Stimulated activated memory B cell treated with anti-CD40 and anti-IgM and Interleukin-4, amounts not matched to agents 10 μg/mL and 1 μg/mL and 100 μg/mL, for 72 hours (primary cell): ENCODE measurements around the gene PRIMA1.
A peak's percentile ranks its signal among the peaks of the same experiment; 100 is the strongest.

Experiments used
- ATAC-seq: fragments of 150-1000 bp; cut with Tn5 transposase; 2 replicates; pipeline ENCODE4 v1.10.0; 2021
- H3K27ac Mint-ChIP-seq: one replicate; pipeline ENCODE4 v1.8.0; 2022; ENCODE audit warnings: mild to moderate bottlenecking, mixed read lengths
- H3K27me3 Mint-ChIP-seq: one replicate; pipeline ENCODE4 v1.8.0; 2022; ENCODE audit warnings: mixed read lengths
- H3K36me3 Mint-ChIP-seq: one replicate; pipeline ENCODE4 v1.8.0; 2022; ENCODE audit warnings: mixed read lengths
- H3K4me1 Mint-ChIP-seq: one replicate; pipeline ENCODE4 v1.8.0; 2022; ENCODE audit warnings: mixed read lengths
- H3K4me3 Mint-ChIP-seq: one replicate; pipeline ENCODE4 v1.8.0; 2022; ENCODE audit warnings: mild to moderate bottlenecking, moderate library complexity, mixed read lengths
- H3K9me3 Mint-ChIP-seq: one replicate; pipeline ENCODE4 v1.8.0; 2022; ENCODE audit warnings: mixed read lengths

The PRIMA1 gene

GRCh38 chr14:93716746-93717667 lies 71.3 kb downstream of the PRIMA1 start:
- ATAC-seq = no peak
- H3K36me3 Mint-ChIP-seq = no peaks in the 10 kb centered on the region
- H3K27ac Mint-ChIP-seq = no peak overlapping the region
- H3K4me1 Mint-ChIP-seq = no peaks in the 10 kb centered on the region
- peaks cover 27% of the 10 kb centered on the region for H3K27me3 Mint-ChIP-seq
- no peak overlapping the region for H3K4me3 Mint-ChIP-seq
- H3K9me3 Mint-ChIP-seq = peaks cover 3% of the 10 kb centered on the region

DNA sequence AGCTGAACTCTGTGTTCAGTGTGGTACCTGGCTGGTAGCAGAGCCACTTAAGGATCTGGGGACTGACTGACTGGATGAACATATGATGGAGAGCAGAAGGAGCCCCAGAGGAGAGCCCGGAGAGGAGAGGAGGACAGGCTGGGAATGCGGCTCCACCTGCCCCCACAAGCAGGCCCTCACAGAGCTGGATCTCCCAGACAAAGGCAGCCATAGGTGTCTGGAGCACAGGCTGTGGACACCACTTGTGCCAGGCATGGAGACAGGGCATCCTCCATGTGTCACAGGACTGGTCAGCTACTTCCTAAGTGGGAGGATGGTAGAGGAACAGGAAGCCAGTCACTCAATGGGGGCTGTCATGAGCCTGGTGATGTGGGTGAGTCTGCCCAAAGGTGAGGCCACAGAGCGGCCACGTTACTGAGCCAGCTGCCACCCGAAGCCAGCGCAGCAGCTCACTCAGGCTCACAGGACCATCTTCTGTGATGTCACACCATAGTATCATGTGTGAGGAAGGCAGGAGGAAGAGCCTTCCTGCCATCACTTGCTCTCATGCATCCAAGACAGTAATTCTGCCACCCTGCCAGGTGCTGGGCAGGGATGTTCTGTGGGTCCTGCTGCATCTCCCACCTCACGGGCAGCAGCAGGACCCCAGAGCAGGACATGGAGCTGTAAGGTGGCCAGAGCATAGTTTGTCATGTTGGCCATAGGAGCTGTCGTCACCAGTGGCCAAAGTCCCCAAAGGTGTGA lies 72.1 kb downstream of the PRIMA1 start:
- no peak overlapping the region for H3K27ac Mint-ChIP-seq
- no peaks in the 10 kb centered on the region for H3K9me3 Mint-ChIP-seq
- H3K36me3 Mint-ChIP-seq = no peaks in the 10 kb centered on the region
- peaks cover 27% of the 10 kb centered on the region for H3K27me3 Mint-ChIP-seq
- H3K4me1 Mint-ChIP-seq = no peaks in the 10 kb centered on the region
- H3K4me3 Mint-ChIP-seq = no peak overlapping the region
- ATAC-seq = no peak

- H3K36me3 Mint-ChIP-seq = no peaks in the 10 kb centered on the region
- H3K27me3 Mint-ChIP-seq = peaks cover 27% of the 10 kb centered on the region
- no peaks in the 10 kb centered on the region for H3K4me1 Mint-ChIP-seq
- peak; percentile 4 for ATAC-seq
- H3K27ac Mint-ChIP-seq = no peak overlapping the region
- H3K4me3 Mint-ChIP-seq = no peak overlapping the region
- H3K9me3 Mint-ChIP-seq = no peaks in the 10 kb centered on the region
Observed at GRCh38 chr14:93715279-93715927, 72.9 kb downstream of the PRIMA1 start.

DNA sequence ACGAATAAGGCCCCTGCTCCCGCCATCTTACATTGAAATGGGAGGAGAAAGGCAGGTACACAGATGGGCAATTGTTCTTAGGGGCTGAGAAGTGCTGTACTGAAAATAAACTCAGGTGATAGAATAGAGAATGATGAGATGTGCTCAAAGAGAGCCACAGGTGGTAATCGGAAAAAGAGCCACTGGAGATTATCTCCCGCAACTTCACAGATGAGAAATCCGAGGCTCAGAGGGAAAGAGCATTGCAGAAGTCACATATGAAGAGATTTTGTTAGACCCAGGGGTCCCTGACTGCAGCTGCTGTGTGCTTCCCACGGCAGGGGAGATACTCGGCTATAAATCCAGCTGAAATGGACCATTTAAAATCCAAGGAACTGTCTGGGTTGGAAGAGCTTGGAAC lies 73.7 kb downstream of the PRIMA1 start:
- Mint-ChIP-seq H3K27me3 (peaks cover 27% of the 10 kb centered on the region), H3K36me3 (no peaks in the 10 kb centered on the region), H3K27ac (no peak overlapping the region), H3K4me3 (no peak overlapping the region), H3K9me3 (no peaks in the 10 kb centered on the region), H3K4me1 (no peaks in the 10 kb centered on the region)
- no peak for ATAC-seq

- peaks cover 27% of the 10 kb centered on the region for H3K27me3 Mint-ChIP-seq
- no peak overlapping the region for H3K27ac Mint-ChIP-seq
- no peak overlapping the region for H3K4me3 Mint-ChIP-seq
- H3K9me3 Mint-ChIP-seq = no peaks in the 10 kb centered on the region
- no peak for ATAC-seq
- H3K4me1 Mint-ChIP-seq = no peaks in the 10 kb centered on the region
- no peaks in the 10 kb centered on the region for H3K36me3 Mint-ChIP-seq
Observed at GRCh38 chr14:93713726-93714405, 74.4 kb downstream of the PRIMA1 start.

GRCh38 chr14:93712838-93713724 lies 75.2 kb downstream of the PRIMA1 start:
- Mint-ChIP-seq H3K4me1 (no peaks in the 10 kb centered on the region), H3K27me3 (peaks cover 27% of the 10 kb centered on the region), H3K4me3 (no peak overlapping the region), H3K9me3 (no peaks in the 10 kb centered on the region), H3K27ac (no peak overlapping the region), H3K36me3 (no peaks in the 10 kb centered on the region)
- ATAC-seq = no peak

DNA sequence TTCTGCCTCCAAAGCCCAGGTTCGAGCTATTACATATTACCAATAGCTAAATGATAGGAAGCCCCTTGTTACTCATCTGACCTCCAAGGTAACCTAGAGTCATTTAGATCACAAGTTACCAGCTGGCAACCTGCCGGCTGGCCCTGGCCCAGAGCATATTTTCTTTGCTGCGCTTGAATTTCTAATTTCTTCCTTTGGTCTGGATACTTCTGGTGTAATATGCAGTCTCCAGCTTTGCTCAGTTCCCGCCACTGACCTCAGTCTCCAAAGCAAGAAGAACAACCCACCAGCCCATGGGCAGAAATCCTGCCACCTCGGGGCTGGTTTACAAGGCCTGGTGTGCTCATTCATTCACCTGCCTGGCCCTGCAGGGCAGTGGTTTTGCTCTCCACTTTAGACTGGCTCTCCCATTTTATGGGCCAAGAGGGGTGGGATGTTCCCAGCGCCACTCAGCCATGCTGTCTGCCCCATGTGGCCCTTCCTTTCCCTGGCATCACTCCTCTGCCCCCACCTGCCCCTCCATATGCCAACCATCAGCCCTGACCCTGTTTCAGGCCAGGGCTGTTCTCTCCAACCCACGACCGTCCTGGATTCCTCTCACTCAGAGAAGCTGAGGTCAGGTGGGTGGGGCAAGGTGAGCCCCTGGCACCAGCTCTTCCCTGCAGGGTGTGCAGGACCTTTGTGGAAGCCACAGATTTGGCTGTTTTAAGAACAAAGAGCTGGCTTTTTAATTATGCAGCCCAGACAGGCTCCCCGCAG lies 76.0 kb downstream of the PRIMA1 start:
- H3K4me1 Mint-ChIP-seq = no peaks in the 10 kb centered on the region
- no peak overlapping the region for H3K27ac Mint-ChIP-seq
- H3K9me3 Mint-ChIP-seq = no peaks in the 10 kb centered on the region
- ATAC-seq = no peak
- H3K4me3 Mint-ChIP-seq = no peak overlapping the region
- no peaks in the 10 kb centered on the region for H3K36me3 Mint-ChIP-seq
- peaks cover 27% of the 10 kb centered on the region for H3K27me3 Mint-ChIP-seq

GRCh38 chr14:93709249-93709648 lies 79.0 kb downstream of the PRIMA1 start:
- H3K4me3 Mint-ChIP-seq = no peak overlapping the region
- H3K27me3 Mint-ChIP-seq = peaks cover 23% of the 10 kb centered on the region
- ATAC-seq = no peak
- H3K9me3 Mint-ChIP-seq = no peaks in the 10 kb centered on the region
- H3K27ac Mint-ChIP-seq = no peak overlapping the region
- no peaks in the 10 kb centered on the region for H3K36me3 Mint-ChIP-seq
- H3K4me1 Mint-ChIP-seq = no peaks in the 10 kb centered on the region

- Mint-ChIP-seq H3K9me3 (no peaks in the 10 kb centered on the region), H3K4me3 (no peak overlapping the region)
Observed at GRCh38 chr14:93708800-93709199, 79.5 kb downstream of the PRIMA1 start.

DNA sequence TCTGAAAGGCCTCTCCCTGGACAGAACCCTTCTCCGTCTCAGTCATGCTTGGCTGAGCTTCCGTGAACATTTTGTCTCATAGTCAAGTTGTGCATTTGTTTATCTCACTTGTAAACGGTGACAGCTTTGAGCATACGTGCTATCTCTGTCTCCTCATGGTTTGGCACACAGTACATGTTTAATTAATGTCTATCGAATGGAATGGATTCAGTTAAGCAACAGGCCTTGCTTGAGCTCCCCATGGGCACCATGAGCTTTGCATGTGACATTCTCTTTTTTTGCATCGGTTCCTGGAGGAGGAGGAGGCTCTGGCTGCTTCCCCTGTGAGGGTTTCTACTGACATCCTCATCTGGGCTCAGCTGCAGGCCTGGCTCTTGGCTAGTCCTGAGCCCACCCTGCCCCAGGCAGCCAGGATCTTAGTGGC lies 80.0 kb downstream of the PRIMA1 start:
- no peak overlapping the region for H3K4me3 Mint-ChIP-seq
- H3K36me3 Mint-ChIP-seq = no peaks in the 10 kb centered on the region
- no peaks in the 10 kb centered on the region for H3K9me3 Mint-ChIP-seq
- peaks cover 33% of the 10 kb centered on the region for H3K27me3 Mint-ChIP-seq
- H3K4me1 Mint-ChIP-seq = no peaks in the 10 kb centered on the region
- no peak for ATAC-seq
- H3K27ac Mint-ChIP-seq = no peak overlapping the region

More at GRCh38 chr14:93708800-93709199, 79.5 kb downstream of the PRIMA1 start:
- peaks cover 28% of the 10 kb centered on the region for H3K27me3 Mint-ChIP-seq
- H3K4me1 Mint-ChIP-seq = no peaks in the 10 kb centered on the region
- H3K27ac Mint-ChIP-seq = no peak overlapping the region
- no peak for ATAC-seq
- H3K36me3 Mint-ChIP-seq = no peaks in the 10 kb centered on the region

DNA sequence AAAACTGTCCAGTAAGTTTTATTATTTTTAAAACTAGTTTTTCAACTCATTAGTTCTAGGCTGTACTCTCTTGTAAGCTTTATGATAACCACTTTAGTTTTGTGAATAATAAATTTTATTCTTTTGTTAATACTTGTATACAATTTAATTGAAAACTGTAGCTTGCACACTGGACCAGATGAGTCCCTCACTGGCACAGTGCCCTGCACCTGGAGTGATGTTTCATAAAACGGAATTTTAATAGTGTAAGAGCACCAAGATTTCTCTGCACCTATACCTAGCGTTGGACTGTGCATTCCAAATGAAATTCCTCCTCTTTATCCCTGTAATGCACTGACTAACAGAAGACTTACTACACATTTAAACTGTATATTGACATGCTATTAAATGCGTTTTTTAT lies 80.8 kb downstream of the PRIMA1 start:
- no peak for ATAC-seq
- no peak overlapping the region for H3K4me3 Mint-ChIP-seq
- H3K4me1 Mint-ChIP-seq = no peaks in the 10 kb centered on the region
- H3K9me3 Mint-ChIP-seq = no peaks in the 10 kb centered on the region
- peaks cover 36% of the 10 kb centered on the region for H3K27me3 Mint-ChIP-seq
- H3K36me3 Mint-ChIP-seq = no peaks in the 10 kb centered on the region
- H3K27ac Mint-ChIP-seq = no peak overlapping the region

GRCh38 chr14:93706360-93706955 lies 81.8 kb downstream of the PRIMA1 start:
- peaks cover 42% of the 10 kb centered on the region for H3K27me3 Mint-ChIP-seq
- H3K4me1 Mint-ChIP-seq = no peaks in the 10 kb centered on the region
- no peaks in the 10 kb centered on the region for H3K36me3 Mint-ChIP-seq
- no peaks in the 10 kb centered on the region for H3K9me3 Mint-ChIP-seq
- no peak overlapping the region for H3K4me3 Mint-ChIP-seq
- no peak overlapping the region for H3K27ac Mint-ChIP-seq
- no peak for ATAC-seq

- no peaks in the 10 kb centered on the region for H3K4me1 Mint-ChIP-seq
- H3K36me3 Mint-ChIP-seq = no peaks in the 10 kb centered on the region
- H3K27me3 Mint-ChIP-seq = peaks cover 42% of the 10 kb centered on the region
- H3K9me3 Mint-ChIP-seq = no peaks in the 10 kb centered on the region
- no peak overlapping the region for H3K27ac Mint-ChIP-seq
- no peak overlapping the region for H3K4me3 Mint-ChIP-seq
- no peak for ATAC-seq
Observed at GRCh38 chr14:93705513-93706156, 82.7 kb downstream of the PRIMA1 start.
